Measurements from ENCODE around the gene ACYP2. TPM values are rescaled to one million over a fixed set of nuclear protein-coding genes. Genes with fewer than 3 reads are reported as not detected.

The ACYP2 gene
- total RNA-seq, 1 donor from 2014 or later = 10.1 TPM

DNA sequence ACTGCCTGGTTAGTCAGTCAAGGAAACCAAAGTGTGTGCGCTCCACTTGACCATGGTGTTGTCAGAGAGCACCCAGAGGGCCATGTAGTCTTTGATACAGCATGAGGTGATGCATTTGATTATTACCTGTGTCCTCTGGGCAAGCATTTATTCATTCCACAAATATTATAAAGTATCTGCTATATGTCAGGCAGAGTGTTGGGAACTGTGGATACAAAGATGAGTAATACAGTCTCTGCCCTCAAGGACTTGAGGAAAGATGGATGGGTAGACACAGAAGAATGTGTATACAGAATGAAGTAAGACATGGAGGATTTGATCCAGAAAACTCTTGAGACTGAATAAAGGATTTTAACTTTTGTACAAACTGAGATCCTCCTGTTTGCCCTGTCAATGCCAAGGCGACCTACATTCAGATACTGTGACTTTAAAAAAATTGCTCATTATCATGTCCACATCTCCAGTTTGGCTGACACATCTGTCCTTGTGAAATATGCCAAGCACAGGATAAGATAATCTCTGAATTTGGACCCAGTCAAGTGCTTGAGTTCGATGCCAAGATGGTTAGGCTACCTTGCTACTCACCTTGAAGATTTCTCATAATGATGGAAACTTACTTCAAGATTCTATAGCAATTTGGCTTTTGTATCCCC is 50.8 kb downstream of the ACYP2 start:
- Mint-ChIP-seq H3K27ac (no peak overlapping the region), H3K4me3 (no peak overlapping the region)

DNA sequence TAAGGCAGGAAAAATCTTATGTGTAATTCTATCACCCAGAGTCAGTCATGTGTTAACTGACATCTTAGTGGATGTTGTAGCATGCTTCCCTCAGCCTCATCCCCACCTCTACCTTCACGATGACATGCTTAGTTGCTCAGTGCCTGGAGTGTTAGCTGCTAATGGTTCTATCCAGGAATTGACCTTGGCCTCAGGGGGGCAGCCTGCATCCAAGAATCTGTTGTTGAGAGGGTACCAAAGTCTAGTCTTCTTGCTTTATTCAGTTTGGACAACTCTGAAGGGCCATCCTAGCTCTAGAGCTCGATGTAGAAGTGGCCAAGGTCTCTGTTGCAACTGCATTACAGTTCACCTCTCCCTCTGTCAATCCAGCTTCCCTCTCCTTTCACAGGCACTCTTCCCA is 61.2 kb downstream of the ACYP2 start:
- no peaks in the 10 kb centered on the region for H3K36me3 Mint-ChIP-seq

More for the DNA sequence above, 50.8 kb downstream of the ACYP2 start:
- Mint-ChIP-seq H3K36me3 (no peaks in the 10 kb centered on the region), H3K4me1 (ENCODE audit: unreplicated experiment) (peaks cover 3% of the 10 kb centered on the region), H3K9me3 (no peaks in the 10 kb centered on the region), H3K27me3 (no peaks in the 10 kb centered on the region)
- DNase-seq (ENCODE audit: extremely low spot score, unreplicated experiment) = no peak
- TF ChIP-seq, protein P1, sequence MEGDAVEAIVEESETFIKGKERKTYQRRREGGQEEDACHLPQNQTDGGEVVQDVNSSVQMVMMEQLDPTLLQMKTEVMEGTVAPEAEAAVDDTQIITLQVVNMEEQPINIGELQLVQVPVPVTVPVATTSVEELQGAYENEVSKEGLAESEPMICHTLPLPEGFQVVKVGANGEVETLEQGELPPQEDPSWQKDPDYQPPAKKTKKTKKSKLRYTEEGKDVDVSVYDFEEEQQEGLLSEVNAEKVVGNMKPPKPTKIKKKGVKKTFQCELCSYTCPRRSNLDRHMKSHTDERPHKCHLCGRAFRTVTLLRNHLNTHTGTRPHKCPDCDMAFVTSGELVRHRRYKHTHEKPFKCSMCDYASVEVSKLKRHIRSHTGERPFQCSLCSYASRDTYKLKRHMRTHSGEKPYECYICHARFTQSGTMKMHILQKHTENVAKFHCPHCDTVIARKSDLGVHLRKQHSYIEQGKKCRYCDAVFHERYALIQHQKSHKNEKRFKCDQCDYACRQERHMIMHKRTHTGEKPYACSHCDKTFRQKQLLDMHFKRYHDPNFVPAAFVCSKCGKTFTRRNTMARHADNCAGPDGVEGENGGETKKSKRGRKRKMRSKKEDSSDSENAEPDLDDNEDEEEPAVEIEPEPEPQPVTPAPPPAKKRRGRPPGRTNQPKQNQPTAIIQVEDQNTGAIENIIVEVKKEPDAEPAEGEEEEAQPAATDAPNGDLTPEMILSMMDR (conservative IDR thresholded peaks at IDR 0.05) = no peak

DNA sequence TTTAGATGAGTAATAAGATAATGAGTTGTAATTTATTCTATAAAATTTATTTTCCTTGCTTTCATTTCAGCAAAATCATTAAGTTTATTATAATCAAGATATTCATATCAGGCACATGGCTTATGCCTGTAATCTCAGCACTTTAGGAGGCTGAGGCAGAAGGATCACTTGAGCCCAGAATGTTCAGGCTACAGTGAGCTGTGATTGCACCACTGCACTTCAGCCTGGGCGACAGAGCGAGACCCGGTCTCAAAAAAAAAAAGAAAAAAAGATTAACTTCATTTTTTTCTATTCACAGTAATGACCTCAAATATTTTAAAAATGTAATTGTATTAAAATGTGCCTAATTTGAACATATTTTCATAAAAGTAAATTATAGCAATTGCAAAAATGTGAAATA is 67.9 kb downstream of the ACYP2 start:
- H3K4me3 Mint-ChIP-seq = no peak overlapping the region
- TF ChIP-seq, protein P1 (conservative IDR thresholded peaks at IDR 0.05) = no peak

More for the DNA sequence above, 61.2 kb downstream of the ACYP2 start:
- Mint-ChIP-seq H3K9me3 (peaks cover 4% of the 10 kb centered on the region), H3K4me3 (no peak overlapping the region), H3K4me1 (ENCODE audit: unreplicated experiment) (no peaks in the 10 kb centered on the region), H3K27ac (no peak overlapping the region), H3K27me3 (no peaks in the 10 kb centered on the region)
- TF ChIP-seq, protein P1 (conservative IDR thresholded peaks at IDR 0.05) = peak; percentile 60
- DNase-seq (ENCODE audit: extremely low spot score, unreplicated experiment) = no peak

DNA sequence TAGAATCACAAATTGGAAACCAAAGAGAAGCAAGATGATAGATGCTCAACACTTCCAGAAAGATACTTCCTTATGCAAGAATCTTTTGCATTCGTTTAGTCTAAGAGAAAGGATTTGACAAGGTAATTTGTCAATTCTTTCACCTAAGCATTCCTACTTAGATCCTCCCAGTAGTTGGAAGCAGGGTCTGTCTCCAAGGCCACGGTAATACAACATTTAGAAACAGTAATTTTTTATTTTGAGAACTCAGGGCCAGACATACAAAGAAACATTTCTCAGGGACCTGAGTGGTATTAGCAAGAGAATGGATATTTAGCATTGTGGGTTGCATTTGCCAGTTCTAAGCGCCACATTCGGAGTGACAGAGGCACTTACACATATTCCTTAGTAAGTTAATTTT is 68.6 kb downstream of the ACYP2 start:
- no peak overlapping the region for H3K4me3 Mint-ChIP-seq
- TF ChIP-seq, protein P1 (conservative IDR thresholded peaks at IDR 0.05) = no peak

More for the DNA sequence above, 67.9 kb downstream of the ACYP2 start:
- H3K9me3 Mint-ChIP-seq = no peaks in the 10 kb centered on the region
- peaks cover 4% of the 10 kb centered on the region for H3K4me1 Mint-ChIP-seq (ENCODE audit: unreplicated experiment)
- no peaks in the 10 kb centered on the region for H3K36me3 Mint-ChIP-seq
- DNase-seq (ENCODE audit: extremely low spot score, unreplicated experiment) = no peak
- H3K27me3 Mint-ChIP-seq = no peaks in the 10 kb centered on the region
- H3K27ac Mint-ChIP-seq = no peak overlapping the region

DNA sequence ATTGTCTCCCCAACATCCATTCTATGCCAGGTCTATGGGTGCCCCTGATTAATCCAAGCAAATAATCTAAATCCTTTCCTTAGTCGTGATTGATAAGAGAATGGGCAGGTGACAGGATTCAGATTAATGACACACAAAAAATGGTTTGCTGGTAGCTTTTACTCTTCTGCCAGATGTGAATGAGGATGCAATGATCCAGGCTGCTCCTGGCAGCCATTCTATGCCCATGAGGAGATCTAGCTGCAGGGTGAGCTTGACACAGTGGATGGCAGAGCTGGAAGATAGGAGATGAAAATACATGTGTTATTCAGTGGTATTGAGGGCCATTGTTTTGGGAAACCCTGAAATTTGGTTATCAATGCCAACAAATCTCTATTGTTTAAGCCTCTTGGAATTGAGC is 69.7 kb downstream of the ACYP2 start:
- H3K36me3 Mint-ChIP-seq = no peaks in the 10 kb centered on the region
- H3K4me3 Mint-ChIP-seq = no peak overlapping the region
- H3K9me3 Mint-ChIP-seq = no peaks in the 10 kb centered on the region
- H3K4me1 Mint-ChIP-seq (ENCODE audit: unreplicated experiment) = peaks cover 4% of the 10 kb centered on the region
- no peak overlapping the region for H3K27ac Mint-ChIP-seq
- no peak for DNase-seq (ENCODE audit: extremely low spot score, unreplicated experiment)
- TF ChIP-seq, protein P1 (conservative IDR thresholded peaks at IDR 0.05) = no peak
- H3K27me3 Mint-ChIP-seq = no peaks in the 10 kb centered on the region

More for the DNA sequence above, 68.6 kb downstream of the ACYP2 start:
- no peaks in the 10 kb centered on the region for H3K9me3 Mint-ChIP-seq
- H3K36me3 Mint-ChIP-seq = no peaks in the 10 kb centered on the region
- H3K27me3 Mint-ChIP-seq = no peaks in the 10 kb centered on the region
- DNase-seq (ENCODE audit: extremely low spot score, unreplicated experiment) = no peak
- H3K4me1 Mint-ChIP-seq (ENCODE audit: unreplicated experiment) = peaks cover 4% of the 10 kb centered on the region
- H3K27ac Mint-ChIP-seq = no peak overlapping the region
